Neural cell (in vitro differentiated cells): ENCODE results near the gene SEC31A.

ENCODE experiments used
- EP300 ChIP-seq: fragments of 450-650 bp; conservative IDR thresholded peaks from 2 replicates; pipeline ENCODE4 v1.6.1; 2014; ENCODE audit warnings: antibody characterized with exemption, mild to moderate bottlenecking, moderate library complexity; ENCODE audit not compliant: poor library complexity, severe bottlenecking
- EZH2 ChIP-seq: fragments of 200-600, 300-800 bp; shearing (Covaris generic), sonication (generic); IDR thresholded peaks from 2 replicates; pipeline ENCODE4 v1.6.1; 2014; ENCODE audit warnings: antibody characterized with exemption, low read length, borderline replicate concordance, mild to moderate bottlenecking; ENCODE audit not compliant: insufficient read depth, poor library complexity, severe bottlenecking
- RAD21 ChIP-seq: fragments of 450-650 bp; conservative IDR thresholded peaks from 2 replicates; pipeline ENCODE4 v1.6.1; 2014; ENCODE audit warnings: antibody characterized with exemption, mild to moderate bottlenecking, moderate library complexity
- SMC3 ChIP-seq: fragments of 450-650 bp; conservative IDR thresholded peaks from 2 replicates; pipeline ENCODE4 v1.6.1; 2014; ENCODE audit warnings: antibody characterized with exemption, mild to moderate bottlenecking, moderate library complexity; ENCODE audit not compliant: poor library complexity
- TF ChIP-seq, protein P1 (sequence below): fragments of 450-650 bp; IDR thresholded peaks from 2 replicates; pipeline ENCODE4 v1.5.1; 2014; ENCODE audit warnings: antibody characterized with exemption, mild to moderate bottlenecking, moderate library complexity; ENCODE audit not compliant: poor library complexity, severe bottlenecking

DNA sequence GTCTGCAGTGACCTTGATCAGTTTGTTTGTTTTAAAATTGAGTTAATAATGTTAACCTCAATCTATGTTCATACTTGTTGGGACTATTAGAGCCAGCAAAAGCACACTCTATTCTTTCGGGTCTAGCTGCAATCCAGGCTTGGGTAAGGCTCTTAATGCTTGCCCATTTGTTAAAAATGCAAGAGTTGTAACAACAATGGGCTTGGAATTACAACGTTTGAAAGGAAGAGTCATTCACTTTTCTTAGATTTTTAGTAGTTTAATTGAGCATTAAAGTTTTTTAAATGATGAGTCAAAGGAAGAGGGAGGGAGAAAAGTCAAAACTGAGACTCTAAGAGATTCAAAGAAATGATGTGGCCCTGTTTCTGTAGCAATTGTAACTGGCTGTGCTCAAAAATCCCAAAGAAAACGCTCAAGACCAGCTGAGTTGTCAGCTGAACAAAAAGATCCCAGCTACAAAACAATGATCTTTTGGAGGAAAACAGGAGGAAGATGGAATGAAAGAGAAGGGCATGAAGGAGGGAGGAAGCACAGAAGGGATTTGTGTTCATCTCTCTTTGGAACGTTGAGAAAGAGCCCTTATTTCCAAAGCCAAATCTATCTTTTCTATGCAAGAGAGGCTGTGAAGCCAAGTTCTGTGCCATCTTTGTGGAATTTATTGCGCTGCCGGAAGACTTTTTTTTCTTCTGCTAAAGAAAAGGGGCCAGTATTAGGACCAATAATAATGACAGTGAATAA, 97.9 kb downstream of the SEC31A start:
- TF ChIP-seq, protein P1, sequence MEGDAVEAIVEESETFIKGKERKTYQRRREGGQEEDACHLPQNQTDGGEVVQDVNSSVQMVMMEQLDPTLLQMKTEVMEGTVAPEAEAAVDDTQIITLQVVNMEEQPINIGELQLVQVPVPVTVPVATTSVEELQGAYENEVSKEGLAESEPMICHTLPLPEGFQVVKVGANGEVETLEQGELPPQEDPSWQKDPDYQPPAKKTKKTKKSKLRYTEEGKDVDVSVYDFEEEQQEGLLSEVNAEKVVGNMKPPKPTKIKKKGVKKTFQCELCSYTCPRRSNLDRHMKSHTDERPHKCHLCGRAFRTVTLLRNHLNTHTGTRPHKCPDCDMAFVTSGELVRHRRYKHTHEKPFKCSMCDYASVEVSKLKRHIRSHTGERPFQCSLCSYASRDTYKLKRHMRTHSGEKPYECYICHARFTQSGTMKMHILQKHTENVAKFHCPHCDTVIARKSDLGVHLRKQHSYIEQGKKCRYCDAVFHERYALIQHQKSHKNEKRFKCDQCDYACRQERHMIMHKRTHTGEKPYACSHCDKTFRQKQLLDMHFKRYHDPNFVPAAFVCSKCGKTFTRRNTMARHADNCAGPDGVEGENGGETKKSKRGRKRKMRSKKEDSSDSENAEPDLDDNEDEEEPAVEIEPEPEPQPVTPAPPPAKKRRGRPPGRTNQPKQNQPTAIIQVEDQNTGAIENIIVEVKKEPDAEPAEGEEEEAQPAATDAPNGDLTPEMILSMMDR: no peak
- TF ChIP-seq EZH2: no peak
- TF ChIP-seq SMC3: no peak
- no peak for TF ChIP-seq EP300
- no peak for TF ChIP-seq RAD21
